ENCODE measurements around the gene SURF2. TPM values are rescaled to one million over a fixed set of nuclear protein-coding genes. Genes with fewer than 3 reads are reported as not detected.

SURF2 gene
- total and polyA plus RNA-seq, 9 of the 15 experiments (the other 6 are each of a cell fraction or from before 2014, with no cell fraction given), result 5.5 to 82.5 (median 21.3) TPM

- TF ChIP-seq MNT (conservative IDR thresholded peaks at IDR 0.05) (peak in 1 of 2 experiments; percentile 68; a peak in 2 of 4 replicates), ZNF224 (CRISPR knock-in tag; IDR thresholded peaks at IDR 0.05) (no peak; the same call in 1 of the 2 replicates), PURB (CRISPR knock-in tag; IDR thresholded peaks at IDR 0.05; ENCODE audit: low read depth) (no peak), IRF2 (CRISPR knock-in tag; IDR thresholded peaks at IDR 0.05) (no peak), NCOA4 (IDR thresholded peaks at IDR 0.05; ENCODE audit: partially characterized antibody) (no peak), FOSL1 (tag; conservative IDR thresholded peaks at IDR 0.05) (no peak), BRF1 (IDR thresholded peaks at IDR 0.05; ENCODE audit: borderline replicate concordance, extremely low read depth, insufficient read length) (no peak), ARID4B (CRISPR knock-in tag; IDR thresholded peaks at IDR 0.05) (peak; percentile 88), GTF2B (IDR thresholded peaks at IDR 0.05; ENCODE audit: extremely low read depth, insufficient read length) (no peak), ZNF717 (CRISPR knock-in tag; IDR thresholded peaks at IDR 0.05) (no peak), XRCC5 (IDR thresholded peaks at IDR 0.05; ENCODE audit: low read depth, low read length) (0 out of 2 replicates have a peak, but pooled peaks have one; percentile 44), RBM14 (IDR thresholded peaks at IDR 0.05; ENCODE audit: borderline replicate concordance, insufficient read depth, low read depth, low read length) (no peak), NUFIP1 (IDR thresholded peaks at IDR 0.05; ENCODE audit: partially characterized antibody) (no peak), ZNF589 (CRISPR knock-in tag; IDR thresholded peaks at IDR 0.05; ENCODE audit: low read depth) (no peak), ZNF3 (CRISPR knock-in tag; IDR thresholded peaks at IDR 0.05) (no peak), MAX (CRISPR knock-in tag; IDR thresholded peaks at IDR 0.05) (peak; percentile 97), CEBPG (CRISPR knock-in tag; IDR thresholded peaks at IDR 0.05) (peak; percentile 28; the same call in 1 of the 2 replicates), CEBPG (tag; conservative IDR thresholded peaks at IDR 0.05 in 1 of 2, IDR thresholded peaks at IDR 0.05 in 1 of 2) (no peak), ETV6 (IDR thresholded peaks at IDR 0.05; ENCODE audit: borderline replicate concordance in 1 of 2, low read depth in 2 of 2, low read length in 1 of 2) (no peak), ETV6 (CRISPR knock-in tag; IDR thresholded peaks at IDR 0.05; ENCODE audit: borderline replicate concordance) (peak; percentile 82; the same call in 1 of the 2 replicates)
Observed at GRCh38 chr9:133375724-133376654, 19.6 kb downstream of the SURF2 start, which contains the start of the genes STKLD1 and SURF4 (continued).
